ENCODE data around the gene ABLIM1. TPM values are rescaled to one million over a fixed set of nuclear protein-coding genes. Genes with fewer than 3 reads are reported as not detected.

ABLIM1 gene
- total RNA-seq, 1 donor from 2014 or later = 37.9 TPM

- intact Hi-C loops (cut with micrococcal nuclease) = no loop called here
- DNase-seq (ENCODE audit: low spot score) = no peak
- H3K9me3 Mint-ChIP-seq = no peaks in the 10 kb centered on the region
- H3K36me3 Mint-ChIP-seq (ENCODE audit: low read depth) = no peaks in the 10 kb centered on the region
- peaks cover 47% of the 10 kb centered on the region for H3K27me3 Mint-ChIP-seq (ENCODE audit: low read depth)
- H3K27ac Mint-ChIP-seq = no peak overlapping the region
- H3K4me1 Mint-ChIP-seq (ENCODE audit: low read depth) = peaks cover 26% of the 10 kb centered on the region
- no peak overlapping the region for H3K4me3 Mint-ChIP-seq (ENCODE audit: low read depth)
Observed at GRCh38 chr10:114635101-114635500, 23.0 kb downstream of the ABLIM1 start.

- Mint-ChIP-seq H3K36me3 (ENCODE audit: low read depth) (no peaks in the 10 kb centered on the region), H3K4me3 (ENCODE audit: low read depth) (no peak overlapping the region), H3K9me3 (no peaks in the 10 kb centered on the region), H3K27ac (no peak overlapping the region), H3K27me3 (ENCODE audit: low read depth) (peaks cover 52% of the 10 kb centered on the region), H3K4me1 (ENCODE audit: low read depth) (peaks cover 26% of the 10 kb centered on the region)
- no peak for DNase-seq (ENCODE audit: low spot score)
- intact Hi-C loops (cut with micrococcal nuclease) = no loop called here
Observed at GRCh38 chr10:114634609-114634979, 23.5 kb downstream of the ABLIM1 start.

- DNase-seq (ENCODE audit: low spot score) = no peak
- H3K9me3 Mint-ChIP-seq = no peaks in the 10 kb centered on the region
- H3K27ac Mint-ChIP-seq = no peak overlapping the region
- peaks cover 26% of the 10 kb centered on the region for H3K4me1 Mint-ChIP-seq (ENCODE audit: low read depth)
- H3K27me3 Mint-ChIP-seq (ENCODE audit: low read depth) = peaks cover 62% of the 10 kb centered on the region
- H3K36me3 Mint-ChIP-seq (ENCODE audit: low read depth) = no peaks in the 10 kb centered on the region
- H3K4me3 Mint-ChIP-seq (ENCODE audit: low read depth) = no peak overlapping the region
- intact Hi-C loops (cut with micrococcal nuclease) = loop anchor here (2.0 kb wide), 1 partner anchor 18 kb away; no protein-coding TSS in a partner anchor
Observed at GRCh38 chr10:114632869-114633715, 25.0 kb downstream of the ABLIM1 start.

- peak overlapping the region; percentile 82 for H3K4me3 Mint-ChIP-seq (ENCODE audit: low read depth)
- intact Hi-C loops (cut with micrococcal nuclease) = loop anchor here (2.0 kb wide), 1 partner anchor 17 kb away; no protein-coding TSS in a partner anchor
- peaks cover 63% of the 10 kb centered on the region for H3K27me3 Mint-ChIP-seq (ENCODE audit: low read depth)
- no peaks in the 10 kb centered on the region for H3K9me3 Mint-ChIP-seq
- H3K27ac Mint-ChIP-seq = no peak overlapping the region
- H3K36me3 Mint-ChIP-seq (ENCODE audit: low read depth) = no peaks in the 10 kb centered on the region
- no peak for DNase-seq (ENCODE audit: low spot score)
- peaks cover 26% of the 10 kb centered on the region for H3K4me1 Mint-ChIP-seq (ENCODE audit: low read depth)
Observed at GRCh38 chr10:114631666-114632417, 26.2 kb downstream of the ABLIM1 start.

- H3K27ac Mint-ChIP-seq = no peak overlapping the region
- H3K4me1 Mint-ChIP-seq (ENCODE audit: low read depth) = peaks cover 26% of the 10 kb centered on the region
- no peak for DNase-seq (ENCODE audit: low spot score)
- peaks cover 70% of the 10 kb centered on the region for H3K27me3 Mint-ChIP-seq (ENCODE audit: low read depth)
- H3K4me3 Mint-ChIP-seq (ENCODE audit: low read depth) = peak overlapping the region; percentile 82
- no peaks in the 10 kb centered on the region for H3K36me3 Mint-ChIP-seq (ENCODE audit: low read depth)
- no peaks in the 10 kb centered on the region for H3K9me3 Mint-ChIP-seq
- intact Hi-C loops (cut with micrococcal nuclease) = no loop called here
Observed at GRCh38 chr10:114631090-114631665, 26.9 kb downstream of the ABLIM1 start.

- Mint-ChIP-seq H3K36me3 (ENCODE audit: low read depth) (no peaks in the 10 kb centered on the region), H3K27ac (no peak overlapping the region), H3K4me1 (ENCODE audit: low read depth) (peaks cover 30% of the 10 kb centered on the region), H3K9me3 (peaks cover 3% of the 10 kb centered on the region), H3K4me3 (ENCODE audit: low read depth) (no peak overlapping the region), H3K27me3 (ENCODE audit: low read depth) (peaks cover 66% of the 10 kb centered on the region)
- intact Hi-C loops (cut with micrococcal nuclease) = no loop called here
- no peak for DNase-seq (ENCODE audit: low spot score)
Observed at GRCh38 chr10:114629824-114630730, 28.0 kb downstream of the ABLIM1 start.

GRCh38 chr10:114629083-114629823 is 28.8 kb downstream of the ABLIM1 start:
- Mint-ChIP-seq H3K27ac (no peak overlapping the region), H3K4me1 (ENCODE audit: low read depth) (peaks cover 35% of the 10 kb centered on the region), H3K27me3 (ENCODE audit: low read depth) (peaks cover 61% of the 10 kb centered on the region), H3K4me3 (ENCODE audit: low read depth) (no peak overlapping the region), H3K9me3 (peaks cover 9% of the 10 kb centered on the region), H3K36me3 (ENCODE audit: low read depth) (peaks cover 3% of the 10 kb centered on the region)
- DNase-seq (ENCODE audit: low spot score) = no peak
- intact Hi-C loops (cut with micrococcal nuclease) = no loop called here

GRCh38 chr10:114628106-114628505 is 30.0 kb downstream of the ABLIM1 start:
- H3K27ac Mint-ChIP-seq = no peak overlapping the region
- H3K27me3 Mint-ChIP-seq (ENCODE audit: low read depth) = peaks cover 54% of the 10 kb centered on the region
- peaks cover 8% of the 10 kb centered on the region for H3K36me3 Mint-ChIP-seq (ENCODE audit: low read depth)
- no peak for DNase-seq (ENCODE audit: low spot score)
- intact Hi-C loops (cut with micrococcal nuclease) = no loop called here
- peaks cover 11% of the 10 kb centered on the region for H3K9me3 Mint-ChIP-seq
- H3K4me3 Mint-ChIP-seq (ENCODE audit: low read depth) = no peak overlapping the region
- H3K4me1 Mint-ChIP-seq (ENCODE audit: low read depth) = peaks cover 39% of the 10 kb centered on the region

- H3K9me3 Mint-ChIP-seq = peaks cover 13% of the 10 kb centered on the region
- peaks cover 32% of the 10 kb centered on the region for H3K4me1 Mint-ChIP-seq (ENCODE audit: low read depth)
- no peak overlapping the region for H3K4me3 Mint-ChIP-seq (ENCODE audit: low read depth)
- H3K27ac Mint-ChIP-seq = no peak overlapping the region
- peaks cover 46% of the 10 kb centered on the region for H3K27me3 Mint-ChIP-seq (ENCODE audit: low read depth)
- no peak for DNase-seq (ENCODE audit: low spot score)
- peaks cover 12% of the 10 kb centered on the region for H3K36me3 Mint-ChIP-seq (ENCODE audit: low read depth)
- intact Hi-C loops (cut with micrococcal nuclease) = no loop called here
Observed at GRCh38 chr10:114626841-114627240, 31.2 kb downstream of the ABLIM1 start.

- DNase-seq (ENCODE audit: low spot score) = no peak
- peaks cover 21% of the 10 kb centered on the region for H3K4me1 Mint-ChIP-seq (ENCODE audit: low read depth)
- peaks cover 21% of the 10 kb centered on the region for H3K9me3 Mint-ChIP-seq
- peaks cover 32% of the 10 kb centered on the region for H3K27me3 Mint-ChIP-seq (ENCODE audit: low read depth)
- H3K27ac Mint-ChIP-seq = no peak overlapping the region
- H3K36me3 Mint-ChIP-seq (ENCODE audit: low read depth) = peaks cover 15% of the 10 kb centered on the region
- intact Hi-C loops (cut with micrococcal nuclease) = no loop called here
- no peak overlapping the region for H3K4me3 Mint-ChIP-seq (ENCODE audit: low read depth)
Observed at GRCh38 chr10:114624951-114625780, 32.9 kb downstream of the ABLIM1 start.

- no peak overlapping the region for H3K27ac Mint-ChIP-seq
- H3K4me3 Mint-ChIP-seq (ENCODE audit: low read depth) = no peak overlapping the region
- peaks cover 15% of the 10 kb centered on the region for H3K36me3 Mint-ChIP-seq (ENCODE audit: low read depth)
- DNase-seq (ENCODE audit: low spot score) = no peak
- H3K9me3 Mint-ChIP-seq = peaks cover 21% of the 10 kb centered on the region
- peaks cover 25% of the 10 kb centered on the region for H3K27me3 Mint-ChIP-seq (ENCODE audit: low read depth)
- peaks cover 21% of the 10 kb centered on the region for H3K4me1 Mint-ChIP-seq (ENCODE audit: low read depth)
- intact Hi-C loops (cut with micrococcal nuclease) = no loop called here
Observed at GRCh38 chr10:114624422-114624821, 33.7 kb downstream of the ABLIM1 start.
